ENCODE measurements around the gene IL1B. TPM values are rescaled to one million over a fixed set of nuclear protein-coding genes. Genes with fewer than 3 reads are reported as not detected.

Gene IL1B
- 0.69 TPM in 1 of 2 replicates, not detected in the other for total RNA-seq (2014; rRNA removed; shearing (Covaris generic))
- 3.1 and 3.8 TPM in 2 replicates for polyA plus RNA-seq (2015; cell fraction: cytosol; rRNA removed)
- 1.7 and 2.5 TPM in 2 replicates for polyA plus RNA-seq (2015; cell fraction: nucleus; rRNA removed)

DNA sequence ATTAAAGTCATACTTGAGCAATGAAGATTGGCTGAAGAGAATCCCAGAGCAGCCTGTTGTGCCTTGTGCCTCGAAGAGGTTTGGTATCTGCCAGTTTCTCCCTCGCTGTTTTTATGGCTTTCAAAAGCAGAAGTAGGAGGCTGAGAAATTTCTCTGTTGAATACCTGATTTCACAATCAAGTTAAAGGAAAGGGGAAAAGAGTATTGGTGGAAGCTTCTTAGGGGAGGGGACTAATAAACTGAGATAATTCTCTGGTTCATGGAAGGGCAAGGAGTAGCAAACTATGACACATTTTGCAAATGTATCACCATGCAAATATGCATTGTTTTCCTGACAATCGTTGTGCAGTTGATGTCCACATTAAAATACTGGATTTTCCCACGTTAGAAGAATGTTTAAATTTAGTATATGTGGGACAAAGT, at the start of gene IL1B:
Gene IL1B, minus strand, starts transcription at position 85 of the 423 bp plus-strand sequence. CDS start 550 bp downstream, outside the sequence.
- no peak for DNase-seq (ENCODE audit: low read depth, low spot score)
- in situ Hi-C loops (cut with HindIII; ENCODE audit: low pct_unique_long_range_greater_than_20kb, low sequenced_read_pairs), result no loop called here

DNA sequence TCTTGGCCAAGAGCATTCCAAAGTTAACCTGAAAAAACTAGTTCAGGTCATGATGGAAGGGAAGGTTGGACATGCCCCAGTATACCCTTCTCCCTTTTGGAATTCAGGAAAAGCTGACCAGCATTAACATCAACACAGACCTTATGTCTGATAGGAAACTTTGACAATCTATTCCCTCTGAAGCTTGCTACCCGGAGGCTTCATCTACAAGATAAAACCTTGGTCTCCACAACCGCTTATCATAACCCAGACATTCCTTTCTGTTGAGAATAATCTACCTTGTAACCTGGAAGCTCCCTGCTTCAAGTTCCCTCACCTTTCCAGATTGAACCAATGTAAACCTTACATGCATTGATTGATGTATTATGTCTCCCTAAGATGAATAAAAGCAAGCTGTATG, 49.7 kb upstream of the IL1B start:
- DNase-seq (ENCODE audit: low read depth, low spot score), result no peak
- in situ Hi-C loops (cut with HindIII; ENCODE audit: low pct_unique_long_range_greater_than_20kb, low sequenced_read_pairs), result loop anchor here (25.0 kb wide), 1 partner anchor 124 kb away; the partner anchor contains the start of gene CKAP2L

DNA sequence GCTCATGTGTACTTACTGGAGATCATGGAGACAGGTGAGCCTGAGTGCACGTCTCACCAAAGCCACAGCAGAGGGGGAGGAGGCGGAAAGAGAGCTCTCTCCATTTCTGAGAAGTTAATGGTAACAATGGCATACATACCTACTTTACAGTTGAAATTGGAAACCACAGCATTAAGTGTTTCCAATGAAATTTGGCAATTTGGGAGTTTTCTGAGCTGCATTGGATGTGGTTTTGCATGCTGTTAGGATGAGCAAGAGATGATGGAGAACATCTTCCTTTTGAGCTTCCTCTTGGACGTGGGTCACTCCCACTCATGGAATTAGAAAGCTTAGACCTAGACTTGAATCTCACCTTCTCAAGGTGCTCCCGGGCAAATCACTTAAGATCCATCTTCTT, 48.9 kb upstream of the IL1B start:
- no peak for DNase-seq (ENCODE audit: low read depth, low spot score)
- in situ Hi-C loops (cut with HindIII; ENCODE audit: low pct_unique_long_range_greater_than_20kb, low sequenced_read_pairs), result loop anchor here (25.0 kb wide), 1 partner anchor 123 kb away; the partner anchor contains the start of gene CKAP2L

DNA sequence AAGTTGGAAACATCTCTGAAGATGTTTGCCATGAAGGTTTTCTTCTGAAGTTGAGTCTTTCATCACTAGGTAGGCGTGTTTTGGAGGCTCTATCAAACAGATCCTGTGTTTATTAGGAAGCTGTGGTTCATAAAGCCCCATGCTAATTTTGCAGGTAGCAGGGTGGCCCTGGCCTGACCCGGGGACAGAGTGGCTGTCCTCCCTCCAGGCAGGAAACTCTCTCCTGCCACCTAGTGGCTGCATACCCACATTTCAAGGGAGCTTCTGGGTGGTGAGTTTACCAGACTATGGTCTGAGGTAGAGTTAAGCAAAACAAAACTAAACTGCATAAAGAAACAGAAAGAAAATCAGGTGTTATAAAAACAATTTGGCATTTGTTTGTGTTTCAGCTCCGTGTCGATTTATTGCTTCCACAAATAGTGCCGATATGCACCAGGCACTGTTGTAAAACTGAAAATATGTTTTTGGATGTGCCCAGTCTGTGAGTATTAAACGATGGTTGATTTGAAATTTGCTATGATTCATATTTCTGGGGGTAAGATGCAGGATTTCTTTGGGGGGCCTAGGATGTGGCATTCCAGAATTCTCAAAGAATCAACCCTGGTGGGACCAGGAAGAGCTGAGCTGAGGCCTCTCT, 48.4 kb upstream of the IL1B start:
- peak; percentile 70 for DNase-seq (ENCODE audit: low read depth, low spot score)
- in situ Hi-C loops (cut with HindIII; ENCODE audit: low pct_unique_long_range_greater_than_20kb, low sequenced_read_pairs), result loop anchor here (25.0 kb wide), 1 partner anchor 123 kb away; the partner anchor contains the start of gene CKAP2L

DNA sequence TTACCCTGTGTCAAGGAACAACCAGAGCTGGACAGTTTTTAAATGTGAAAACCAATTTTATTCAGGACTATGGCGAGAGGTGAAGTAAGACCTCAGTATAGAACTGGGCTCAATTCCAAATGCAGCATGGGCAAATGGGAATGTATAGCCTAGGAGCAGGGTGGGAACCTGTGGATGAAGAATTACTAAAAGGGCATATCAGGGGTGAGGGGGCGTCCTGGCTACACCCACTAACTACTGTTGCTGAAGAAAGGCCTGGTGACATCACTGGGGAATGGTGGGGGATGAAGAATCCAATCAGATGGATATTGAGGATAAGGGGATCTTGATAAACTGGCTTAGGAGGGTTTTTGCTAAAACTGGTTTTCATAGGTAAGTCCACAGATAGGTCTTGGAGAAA, 47.1 kb upstream of the IL1B start:
- no peak for DNase-seq (ENCODE audit: low read depth, low spot score)
- in situ Hi-C loops (cut with HindIII; ENCODE audit: low pct_unique_long_range_greater_than_20kb, low sequenced_read_pairs), result loop anchor here (25.0 kb wide), 1 partner anchor 121 kb away; the partner anchor contains the start of gene CKAP2L

DNA sequence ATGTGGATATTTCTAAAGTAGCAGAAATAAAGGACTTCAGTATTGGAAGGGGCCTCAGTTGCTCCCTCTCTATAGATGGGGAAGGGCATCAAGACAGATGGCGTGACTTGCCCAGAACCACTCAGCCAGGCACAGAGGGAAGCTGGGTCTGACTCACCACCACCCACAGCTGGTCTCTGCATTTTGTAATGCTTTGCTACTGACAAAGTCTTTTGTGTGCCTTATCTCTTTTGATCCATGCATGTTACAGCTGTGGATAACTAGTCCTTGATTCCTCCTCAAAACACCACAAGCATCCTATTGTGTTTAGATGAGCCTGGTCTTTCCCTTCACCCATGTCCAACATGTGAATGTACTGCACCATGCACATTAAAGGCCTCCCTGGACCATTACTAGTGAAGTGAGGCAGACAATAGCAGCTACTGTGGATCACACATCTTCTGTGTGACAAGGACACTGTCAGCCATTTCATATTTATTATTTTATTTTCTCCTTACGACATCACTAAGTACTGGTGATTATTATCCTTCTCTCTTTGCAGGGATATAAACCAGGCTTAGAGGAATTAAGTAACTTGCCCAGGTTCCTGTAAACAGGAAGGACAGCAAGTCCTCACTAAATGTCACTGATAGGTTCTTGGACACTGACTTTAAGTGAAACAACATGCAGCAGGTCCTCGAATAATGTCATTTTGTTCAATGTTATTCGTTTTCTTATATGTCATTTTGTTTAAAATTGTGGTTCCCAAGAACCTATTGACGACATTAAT, 44.8 kb upstream of the IL1B start:
- in situ Hi-C loops (cut with HindIII; ENCODE audit: low pct_unique_long_range_greater_than_20kb, low sequenced_read_pairs), result loop anchor here (25.0 kb wide), 1 partner anchor 119 kb away; the partner anchor contains the start of gene CKAP2L
- peak; percentile 85 for DNase-seq (ENCODE audit: low read depth, low spot score)

DNA sequence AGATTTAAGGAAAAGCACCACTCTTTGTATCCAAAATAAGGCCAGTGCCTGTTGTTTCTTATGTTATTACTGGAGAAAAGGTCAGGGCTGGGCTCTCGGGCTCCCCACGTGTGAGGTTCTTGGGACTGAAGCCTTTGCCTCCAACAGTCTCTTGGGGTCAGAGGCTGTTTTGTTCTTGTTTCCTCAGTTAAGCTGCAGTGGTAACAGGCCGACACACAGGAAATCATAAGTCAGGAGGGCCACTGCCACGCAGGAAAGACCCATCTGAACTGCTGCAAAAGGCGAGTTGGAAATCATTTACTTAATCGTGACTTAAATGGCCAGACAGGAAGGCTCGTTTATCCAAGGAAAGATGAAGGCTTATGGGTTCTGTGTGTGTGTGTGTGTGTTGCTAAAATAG, 44.1 kb upstream of the IL1B start:
- in situ Hi-C loops (cut with HindIII; ENCODE audit: low pct_unique_long_range_greater_than_20kb, low sequenced_read_pairs), result loop anchor here (25.0 kb wide), 1 partner anchor 118 kb away; the partner anchor contains the start of gene CKAP2L
- no peak for DNase-seq (ENCODE audit: low read depth, low spot score)

DNA sequence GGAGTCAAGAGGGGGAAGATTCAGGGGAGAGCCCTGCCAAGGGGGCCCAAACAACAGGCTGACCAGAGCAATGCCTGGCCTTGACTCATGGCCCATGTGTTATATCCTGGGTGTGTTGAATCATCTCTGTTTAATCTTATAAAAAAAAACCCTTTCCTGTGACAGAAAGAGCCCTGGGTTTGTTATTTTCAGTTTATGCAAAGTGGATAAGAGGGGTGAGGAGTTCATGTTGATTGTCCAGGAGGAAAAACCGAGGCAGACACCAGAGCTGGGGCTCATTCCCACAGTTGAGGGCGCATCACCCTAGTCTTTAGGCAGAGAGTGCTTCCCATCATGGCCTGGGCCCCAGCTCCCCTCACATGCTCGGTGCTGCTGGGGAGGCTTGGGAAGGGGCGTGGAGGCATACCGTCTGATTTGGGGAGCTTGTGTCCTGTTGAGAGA, 43.5 kb upstream of the IL1B start:
- no peak for DNase-seq (ENCODE audit: low read depth, low spot score)
- in situ Hi-C loops (cut with HindIII; ENCODE audit: low pct_unique_long_range_greater_than_20kb, low sequenced_read_pairs), result loop anchor here (25.0 kb wide), 1 partner anchor 118 kb away; the partner anchor contains the start of gene CKAP2L

DNA sequence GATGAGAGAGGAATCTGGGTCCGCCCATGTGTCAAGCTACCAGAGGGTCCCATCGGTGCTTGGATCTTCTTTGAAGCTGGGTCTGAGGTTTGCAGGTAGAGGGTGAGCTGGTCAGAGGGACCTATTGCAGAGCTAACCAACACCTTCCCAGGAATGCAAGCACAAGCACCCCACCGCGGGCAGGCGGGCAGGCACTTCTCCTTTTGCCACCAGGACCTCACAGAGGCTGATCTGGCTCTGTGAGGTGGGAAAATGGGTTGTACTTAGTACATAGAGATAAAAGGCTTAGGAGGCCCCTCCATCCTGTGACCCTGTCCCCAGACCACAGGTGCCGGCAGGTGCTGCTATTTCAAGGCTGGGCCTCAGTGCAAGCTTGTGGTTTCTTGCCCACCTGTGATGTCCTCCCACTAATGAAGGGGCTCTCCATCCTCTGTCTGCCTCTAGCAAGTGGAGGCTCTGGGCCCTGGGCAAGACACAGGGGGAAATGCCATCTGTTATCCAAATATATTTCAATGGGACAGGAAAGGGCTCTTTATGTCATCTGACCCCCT, 43.0 kb upstream of the IL1B start:
- no peak for DNase-seq (ENCODE audit: low read depth, low spot score)
- in situ Hi-C loops (cut with HindIII; ENCODE audit: low pct_unique_long_range_greater_than_20kb, low sequenced_read_pairs), result loop anchor here (25.0 kb wide), 1 partner anchor 117 kb away; the partner anchor contains the start of gene CKAP2L

DNA sequence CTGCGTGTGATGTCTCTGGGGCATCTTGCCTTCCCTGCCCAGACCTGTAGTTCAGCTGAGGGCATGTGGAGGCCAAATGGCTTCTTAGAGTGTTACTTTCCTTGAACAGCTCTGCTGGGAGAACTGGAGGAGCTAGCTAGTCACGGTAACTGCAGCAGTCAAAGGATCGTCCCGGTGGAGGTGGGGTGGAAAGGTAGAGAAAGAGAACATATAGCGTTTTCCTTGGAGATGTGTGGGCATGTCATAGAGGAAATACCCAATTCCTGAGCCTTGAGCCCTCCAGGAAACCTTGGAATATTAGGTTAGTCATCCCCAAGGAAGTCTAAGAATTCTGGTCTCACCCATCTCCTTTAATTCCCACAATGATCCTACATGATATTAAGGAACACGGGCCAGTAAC, 40.8 kb upstream of the IL1B start:
- DNase-seq (ENCODE audit: low read depth, low spot score), result no peak
- in situ Hi-C loops (cut with HindIII; ENCODE audit: low pct_unique_long_range_greater_than_20kb, low sequenced_read_pairs), result loop anchor here (25.0 kb wide), 1 partner anchor 115 kb away; the partner anchor contains the start of gene CKAP2L

DNA sequence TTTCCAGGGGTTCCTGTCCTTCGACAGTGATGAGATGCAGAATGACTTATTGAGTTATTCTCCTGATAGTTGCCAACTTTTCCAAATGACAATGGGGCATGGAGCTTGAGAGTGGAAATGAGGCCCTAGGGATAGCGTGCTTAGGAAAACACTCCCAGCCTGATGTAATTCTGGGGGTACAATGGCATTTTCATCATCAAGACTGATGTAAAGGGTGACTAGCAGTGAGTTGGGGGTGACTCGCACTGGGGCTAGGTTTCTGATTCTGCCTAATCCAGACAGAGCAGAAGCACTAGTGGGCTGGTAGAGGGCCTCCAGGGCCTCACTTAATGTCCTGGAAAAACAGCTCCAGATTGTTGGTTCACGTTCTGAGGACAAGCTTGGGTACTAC, 40.4 kb upstream of the IL1B start:
- no peak for DNase-seq (ENCODE audit: low read depth, low spot score)

DNA sequence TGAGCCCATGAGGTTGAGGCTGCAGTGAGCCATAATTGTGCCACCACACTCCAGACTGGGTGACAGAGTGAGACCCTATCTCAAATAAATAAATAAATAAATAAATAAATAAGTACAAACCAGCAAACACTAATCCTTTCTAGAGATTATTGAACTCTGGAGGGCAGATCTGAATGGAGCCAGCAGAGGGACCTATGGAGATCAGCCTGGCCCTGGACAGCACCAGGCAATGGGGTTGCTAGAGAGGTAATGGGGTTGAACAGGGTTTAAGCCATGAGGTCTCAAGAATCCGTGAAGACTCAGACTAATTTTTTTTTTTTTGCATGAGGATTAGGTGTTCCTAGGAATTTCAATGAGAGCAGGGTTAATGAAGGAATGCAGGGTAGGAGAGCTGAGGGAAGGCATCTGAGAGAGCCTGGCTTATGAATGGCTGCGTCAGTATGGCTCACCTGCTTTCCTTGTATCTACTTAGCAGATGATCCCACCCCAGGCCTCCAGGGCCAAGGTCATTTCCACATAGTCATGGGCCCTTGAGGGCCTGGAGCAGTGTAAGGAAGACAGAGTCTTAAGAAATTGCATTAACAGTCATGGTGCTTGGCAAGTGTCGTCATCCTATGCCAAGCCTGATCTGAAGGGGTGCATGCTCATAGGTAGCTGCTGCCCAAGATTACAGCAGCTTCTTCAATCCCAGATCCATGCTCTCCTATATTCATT, 39.8 kb upstream of the IL1B start:
- in situ Hi-C loops (cut with HindIII; ENCODE audit: low pct_unique_long_range_greater_than_20kb, low sequenced_read_pairs), result loop anchor here (25.0 kb wide), 1 partner anchor 114 kb away; the partner anchor contains the start of gene CKAP2L
- DNase-seq (ENCODE audit: low read depth, low spot score), result no peak

More for the DNA sequence above, 40.4 kb upstream of the IL1B start:
- in situ Hi-C loops (cut with HindIII; ENCODE audit: low pct_unique_long_range_greater_than_20kb, low sequenced_read_pairs), result loop anchor here (25.0 kb wide), 1 partner anchor 115 kb away; the partner anchor contains the start of gene CKAP2L

DNA sequence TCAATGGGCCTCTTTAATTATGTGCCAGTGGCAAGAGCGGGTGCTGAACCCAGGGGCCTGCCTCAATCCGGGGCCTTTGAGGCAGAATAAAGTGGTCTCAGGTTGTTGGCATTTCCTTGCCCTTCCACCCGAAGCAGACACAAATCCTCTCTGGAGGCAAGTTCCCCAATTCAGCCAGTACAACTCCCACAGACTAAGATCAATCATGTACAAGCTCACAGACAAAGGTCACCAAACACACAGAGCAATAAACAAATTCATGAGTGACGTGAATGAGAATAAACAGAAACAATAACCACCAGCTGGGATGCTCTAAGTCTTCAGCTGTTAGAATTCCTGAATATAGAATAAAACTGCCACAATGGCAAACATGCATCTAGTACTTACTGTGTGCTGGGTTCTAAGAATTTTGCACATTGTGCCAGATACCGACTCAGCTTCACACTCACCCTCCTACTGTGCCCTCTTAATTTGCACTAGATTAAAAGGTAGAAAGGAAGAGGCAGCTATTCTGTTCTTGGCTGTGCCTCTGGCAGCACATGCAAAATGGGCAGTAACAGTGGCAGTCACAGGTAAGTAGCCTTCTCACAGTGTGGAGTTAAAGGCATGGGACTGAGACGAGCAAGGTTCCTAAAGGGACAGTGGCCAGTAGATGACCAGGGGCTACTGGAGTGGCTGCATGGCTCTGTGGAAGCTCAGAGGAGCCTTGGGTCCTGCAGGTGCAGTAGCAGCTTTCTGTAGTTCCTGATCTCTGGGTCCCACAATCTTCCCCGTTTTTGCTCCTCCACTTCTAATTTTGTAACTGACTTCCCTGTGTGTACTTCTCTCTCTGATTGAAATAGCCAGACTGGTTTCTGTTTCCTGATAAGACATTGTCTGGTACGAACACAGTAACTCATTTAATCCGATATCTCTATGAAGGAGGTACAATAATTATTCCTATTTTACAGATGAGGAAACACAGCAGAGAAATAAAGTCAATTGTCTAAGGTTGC, 34.6 kb upstream of the IL1B start:
- DNase-seq (ENCODE audit: low read depth, low spot score), result no peak
- in situ Hi-C loops (cut with HindIII; ENCODE audit: low pct_unique_long_range_greater_than_20kb, low sequenced_read_pairs), result no loop called here

DNA sequence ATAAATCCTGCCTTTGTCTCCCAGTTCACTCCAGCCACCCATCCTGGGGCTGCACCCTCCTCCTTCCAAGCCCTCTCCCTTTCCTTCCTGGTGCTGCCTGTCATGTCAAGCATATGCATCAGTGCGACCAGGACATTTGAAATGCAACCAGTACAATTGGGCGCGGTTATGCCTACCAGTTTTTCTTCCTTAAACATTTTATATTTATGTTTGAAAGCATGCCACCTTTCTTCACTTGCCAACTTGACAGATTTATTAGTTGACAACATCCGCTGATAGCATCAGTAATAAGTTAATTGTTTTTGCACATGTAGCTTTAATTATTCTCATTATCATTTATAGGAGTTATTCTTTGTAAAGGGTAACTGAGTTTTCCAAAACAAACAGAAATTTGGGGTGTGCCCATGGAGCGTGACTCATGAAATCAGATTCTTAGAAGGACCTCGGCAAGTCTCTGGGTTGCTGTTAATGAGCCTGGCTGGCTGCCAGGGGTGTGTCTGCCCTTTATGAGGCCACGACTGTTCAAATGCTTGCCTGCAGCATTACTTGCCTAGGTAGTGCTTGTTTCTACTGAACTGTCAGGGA, 32.8 kb upstream of the IL1B start:
- in situ Hi-C loops (cut with HindIII; ENCODE audit: low pct_unique_long_range_greater_than_20kb, low sequenced_read_pairs), result no loop called here
- DNase-seq (ENCODE audit: low read depth, low spot score), result peak; percentile 12

DNA sequence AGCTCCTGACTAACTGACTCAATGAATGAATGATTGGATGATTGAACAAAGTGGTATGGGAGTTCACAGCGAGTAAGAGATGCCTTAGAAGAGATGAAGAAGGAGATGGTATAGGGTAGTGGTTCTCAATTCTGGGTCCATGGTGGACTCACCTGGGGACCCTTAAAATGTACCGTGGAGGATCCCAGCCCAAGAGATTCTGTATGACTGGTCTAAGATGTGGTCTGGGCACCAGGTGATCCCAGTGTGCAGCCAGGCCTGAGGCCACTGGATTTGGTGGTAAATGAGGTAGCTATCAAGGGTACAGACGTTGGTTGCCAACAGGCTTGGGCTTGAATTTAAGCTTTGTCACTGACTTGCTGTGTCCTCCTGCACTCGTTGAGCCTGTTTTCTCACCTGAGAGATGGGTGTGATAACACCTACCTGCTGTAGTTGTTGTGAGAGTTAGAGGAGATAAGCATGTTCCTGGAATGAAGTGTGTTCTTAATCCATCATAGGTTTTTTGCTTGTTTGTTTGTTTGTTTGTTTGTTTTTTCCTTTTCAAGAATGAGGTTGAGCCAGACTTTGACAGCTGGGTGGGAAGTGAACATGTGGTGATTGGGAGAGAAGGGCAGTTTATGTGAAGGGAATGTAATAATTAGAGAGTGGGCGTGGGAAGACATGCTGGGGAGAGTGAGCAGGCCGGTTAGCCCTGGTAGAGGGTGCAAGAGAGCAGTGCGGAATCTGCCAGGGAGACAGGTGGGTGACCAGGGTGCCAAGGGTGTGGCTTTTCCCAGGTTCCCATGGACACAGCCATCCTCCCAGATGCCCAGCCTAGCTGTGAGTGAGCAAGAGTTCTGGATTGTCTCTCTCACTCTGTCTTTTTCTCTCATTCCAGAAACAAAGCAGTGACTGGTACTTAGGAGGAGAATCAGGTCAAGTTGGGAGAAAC, 31.4 kb upstream of the IL1B start:
- no peak for DNase-seq (ENCODE audit: low read depth, low spot score)
- in situ Hi-C loops (cut with HindIII; ENCODE audit: low pct_unique_long_range_greater_than_20kb, low sequenced_read_pairs), result no loop called here
